Activated naive CD4-positive, alpha-beta T cell treated with anti-CD3 and anti-CD28 coated beads, Interleukin-2, amount 50 U/mL, for 72 hours (primary cell): Measurements from ENCODE around the gene CDH2. TPM values are rescaled to one million over a fixed set of nuclear protein-coding genes. Genes with fewer than 3 reads are reported as not detected.
"Not testable (repeated sequence)": the region's sequence is repeated elsewhere in the genome, so short reads cannot be mapped to it uniquely, and the experiment has no call there.

Experiments
- ATAC-seq, 2 donors: fragments of 150-1000 bp; cut with Tn5 transposase; 2 replicates each; pipeline ENCODE4 v1.10.0; 2021; ENCODE audit warnings: mild to moderate bottlenecking in 2 of 2, moderate library complexity in 2 of 2
- DNase-seq, 2 donors: peaks; one replicate each; pipeline ENCODE4 v3.0.0; 2021 to 2022; ENCODE audit warnings: low spot score in 2 of 2
- H3K27ac Mint-ChIP-seq, 2 donors: one replicate each; pipeline ENCODE4 v1.8.0; 2022; ENCODE audit warnings: mild to moderate bottlenecking in 2 of 2, mixed read lengths in 2 of 2
- H3K36me3 Mint-ChIP-seq, 2 donors: one replicate each; pipeline ENCODE4 v1.8.0; 2022; ENCODE audit warnings: mixed read lengths in 2 of 2
- H3K9me3 Mint-ChIP-seq, 2 donors: one replicate each; pipeline ENCODE4 v1.8.0; 2022; ENCODE audit warnings: mixed read lengths in 2 of 2
- total RNA-seq, 2 donors: library from RNA; stranded (reverse); gene quantifications; one replicate each; pipeline ENCODE4 v1.2.3, GENCODE V29; 2022

The CDH2 gene
- total RNA-seq, 2 donors from 2014 or later, result 0.05 to 0.23 TPM

DNA sequence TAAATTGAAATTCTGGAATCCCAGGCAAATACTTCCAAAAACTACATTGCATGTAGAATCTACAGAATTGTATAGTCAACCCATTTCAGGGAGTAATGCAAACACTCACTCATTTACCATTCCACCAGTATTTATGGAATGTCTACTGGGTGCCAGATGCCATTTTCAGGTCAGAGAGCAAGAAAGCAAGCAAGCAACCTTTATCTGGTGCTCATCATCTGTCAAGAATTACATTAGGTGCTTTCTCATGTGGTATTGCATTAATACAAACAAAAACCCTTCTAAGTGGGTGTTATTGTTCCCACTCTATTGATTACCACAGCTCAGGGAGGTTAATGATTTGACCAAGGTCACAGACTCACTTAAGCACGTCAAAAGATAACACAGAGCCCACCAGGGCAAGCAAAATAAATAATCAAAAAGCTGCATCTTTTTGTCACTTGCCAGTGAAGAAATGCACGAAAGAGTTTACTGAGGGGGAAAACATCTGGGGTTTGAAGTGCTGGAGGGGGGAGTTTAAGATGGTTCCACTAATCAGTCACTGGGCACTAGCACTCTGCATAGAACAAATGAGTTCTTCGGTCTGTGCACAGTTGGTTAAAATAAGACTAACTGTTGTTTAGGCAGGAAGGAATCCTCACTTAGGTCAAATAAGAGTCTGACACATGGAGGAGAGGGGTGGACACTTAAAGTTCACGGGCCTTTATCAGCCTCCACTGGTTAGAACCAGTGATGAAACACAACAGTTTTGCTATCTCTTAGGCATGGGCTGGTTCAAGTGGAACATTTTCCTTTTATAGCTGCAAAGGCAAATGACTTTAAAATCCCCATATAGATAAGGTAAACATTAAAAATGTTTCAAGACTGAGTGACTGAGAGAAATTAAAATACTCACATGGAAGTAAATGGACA, 208.8 kb downstream of the CDH2 start:
- ATAC-seq (no peak), DNase-seq (no peak)
- no peak overlapping the region for H3K27ac Mint-ChIP-seq
- peaks cover 12% of the 10 kb centered on the region in 2 donors for H3K9me3 Mint-ChIP-seq
- no peaks in the 10 kb centered on the region for H3K36me3 Mint-ChIP-seq

GRCh38 chr18:27966881-27967280, 210.0 kb downstream of the CDH2 start:
- DNase-seq, result no peak
- Mint-ChIP-seq H3K27ac (no peak overlapping the region), H3K36me3 (no peaks in the 10 kb centered on the region), H3K9me3 (peaks cover 12% of the 10 kb centered on the region in 2 donors)
- no peak for ATAC-seq

GRCh38 chr18:27964811-27965210, 212.1 kb downstream of the CDH2 start:
- no peak for DNase-seq
- H3K36me3 Mint-ChIP-seq, result no peaks in the 10 kb centered on the region
- no peak overlapping the region for H3K27ac Mint-ChIP-seq
- no peak for ATAC-seq
- peaks cover 19 to 23% of the 10 kb centered on the region in 2 donors for H3K9me3 Mint-ChIP-seq

GRCh38 chr18:27959101-27959500, 217.8 kb downstream of the CDH2 start:
- Mint-ChIP-seq H3K9me3 (peaks cover 8 to 17% of the 10 kb centered on the region in 2 donors), H3K36me3 (no peaks in the 10 kb centered on the region)
- DNase-seq, result no peak

GRCh38 chr18:27956001-27956640, 220.8 kb downstream of the CDH2 start:
- no peak overlapping the region for H3K27ac Mint-ChIP-seq
- no peaks in the 10 kb centered on the region for H3K36me3 Mint-ChIP-seq
- ATAC-seq, result no peak
- DNase-seq, result no peak
- H3K9me3 Mint-ChIP-seq, result peaks cover 11 to 14% of the 10 kb centered on the region in 2 donors

More at GRCh38 chr18:27959101-27959500, 217.8 kb downstream of the CDH2 start:
- H3K27ac Mint-ChIP-seq, result no peak overlapping the region
- ATAC-seq, result no peak

GRCh38 chr18:27954226-27954625, 222.7 kb downstream of the CDH2 start:
- no peak for ATAC-seq
- Mint-ChIP-seq H3K36me3 (no peaks in the 10 kb centered on the region), H3K27ac (no peak overlapping the region), H3K9me3 (peaks cover 3 to 7% of the 10 kb centered on the region in 2 donors)
- DNase-seq, result no peak

DNA sequence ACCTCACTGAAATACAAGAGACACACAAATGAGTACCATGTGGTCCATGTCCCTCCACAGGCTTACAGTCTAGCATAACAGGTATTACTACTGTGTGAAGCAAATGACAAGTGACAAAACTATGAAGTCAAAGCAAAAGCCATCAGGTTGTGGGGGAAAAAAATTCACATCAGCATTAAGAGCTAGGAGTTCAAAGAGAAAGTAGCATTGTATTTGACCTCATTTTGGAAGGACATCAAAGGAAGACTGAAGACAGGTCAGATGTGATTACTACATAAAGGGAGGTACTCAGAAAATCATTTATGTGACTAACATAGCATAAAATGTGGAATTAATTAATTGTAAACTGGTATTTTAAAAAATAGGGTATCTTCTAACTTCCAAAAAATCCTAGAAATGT, 224.2 kb downstream of the CDH2 start:
- no peak for ATAC-seq
- DNase-seq, result no peak
- Mint-ChIP-seq H3K9me3 (peaks cover 3 to 7% of the 10 kb centered on the region in 2 donors), H3K27ac (no peak overlapping the region), H3K36me3 (no peaks in the 10 kb centered on the region)

- Mint-ChIP-seq H3K36me3 (no peaks in the 10 kb centered on the region), H3K9me3 (peaks cover 0 to 3% of the 10 kb centered on the region in 2 donors), H3K27ac (no peak overlapping the region)
- DNase-seq (no peak), ATAC-seq (no peak)
Observed at GRCh38 chr18:27950648-27951228, 226.2 kb downstream of the CDH2 start.

- Mint-ChIP-seq H3K27ac (no peak overlapping the region), H3K9me3 (peaks cover 0 to 8% of the 10 kb centered on the region in 2 donors), H3K36me3 (no peaks in the 10 kb centered on the region)
- DNase-seq, result no peak
- no peak for ATAC-seq
Observed at GRCh38 chr18:27948986-27949385, 227.9 kb downstream of the CDH2 start.

DNA sequence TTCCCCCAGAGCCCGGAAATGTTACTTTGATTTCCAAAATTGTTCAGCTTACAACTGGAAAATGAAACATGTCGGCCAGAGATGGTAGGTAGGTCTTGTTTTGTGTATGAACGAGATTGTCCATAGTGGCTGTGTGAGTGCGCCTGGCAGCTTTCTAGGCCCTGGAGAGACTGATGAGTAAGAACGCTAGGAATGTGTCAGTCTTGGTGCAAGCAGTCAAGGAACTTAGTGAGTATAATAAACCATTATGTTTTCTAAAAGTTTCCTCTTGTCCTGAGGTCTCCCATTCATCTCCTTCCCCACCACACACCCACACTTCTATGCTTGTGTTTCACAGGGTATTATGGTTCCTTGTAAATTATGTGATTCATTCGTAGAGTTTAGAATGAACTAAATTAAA, 234.2 kb downstream of the CDH2 start:
- no peak overlapping the region for H3K27ac Mint-ChIP-seq
- ATAC-seq, result no peak
- H3K9me3 Mint-ChIP-seq, result peaks cover 9 to 14% of the 10 kb centered on the region in 2 donors
- no peaks in the 10 kb centered on the region for H3K36me3 Mint-ChIP-seq
- no peak for DNase-seq

- Mint-ChIP-seq H3K9me3 (peaks cover 6 to 17% of the 10 kb centered on the region in 2 donors), H3K36me3 (no peaks in the 10 kb centered on the region), H3K27ac (no peak overlapping the region)
- no peak for ATAC-seq
- no peak for DNase-seq
Observed at GRCh38 chr18:27931535-27931934, 245.4 kb downstream of the CDH2 start.

GRCh38 chr18:27922780-27923179, 254.2 kb downstream of the CDH2 start:
- ATAC-seq (no peak), DNase-seq (no peak)
- no peaks in the 10 kb centered on the region for H3K36me3 Mint-ChIP-seq
- peaks cover 0 to 5% of the 10 kb centered on the region in 2 donors for H3K9me3 Mint-ChIP-seq
- H3K27ac Mint-ChIP-seq, result no peak overlapping the region

- no peak for DNase-seq
- Mint-ChIP-seq H3K9me3 (peaks cover 5 to 9% of the 10 kb centered on the region in 2 donors), H3K36me3 (no peaks in the 10 kb centered on the region), H3K27ac (no peak overlapping the region)
- ATAC-seq, result no peak
Observed at GRCh38 chr18:27921904-27922751, 254.8 kb downstream of the CDH2 start.

- Mint-ChIP-seq H3K27ac (no peak overlapping the region), H3K9me3 (peaks cover 7 to 11% of the 10 kb centered on the region in 2 donors), H3K36me3 (no peaks in the 10 kb centered on the region)
- no peak for ATAC-seq
- DNase-seq, result no peak
Observed at GRCh38 chr18:27921392-27921791, 255.5 kb downstream of the CDH2 start.

DNA sequence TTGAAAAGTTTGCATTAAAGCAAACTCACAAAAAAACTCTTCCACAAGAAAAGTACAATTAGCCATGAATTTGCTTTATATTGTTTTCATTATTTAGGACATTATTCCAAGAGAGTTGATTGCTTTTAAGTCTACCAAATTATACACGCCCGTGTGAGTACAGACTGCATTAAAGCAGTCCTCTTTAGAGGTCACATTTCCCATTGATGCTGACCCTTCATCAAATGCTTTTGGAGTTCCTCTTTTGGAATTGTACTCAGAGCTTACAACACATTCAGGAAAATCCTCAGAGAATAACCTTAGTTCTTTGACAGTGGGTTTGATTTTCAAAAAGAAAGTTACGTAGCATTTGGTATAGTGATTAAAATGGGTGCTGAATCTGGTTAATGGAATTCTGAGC, 256.1 kb downstream of the CDH2 start:
- H3K27ac Mint-ChIP-seq, result no peak overlapping the region
- H3K9me3 Mint-ChIP-seq, result peaks cover 7 to 11% of the 10 kb centered on the region in 2 donors
- DNase-seq (no peak), ATAC-seq (no peak)
- H3K36me3 Mint-ChIP-seq, result no peaks in the 10 kb centered on the region

GRCh38 chr18:27906189-27906588, 270.7 kb downstream of the CDH2 start:
- not testable (repeated sequence) for DNase-seq, ATAC-seq, H3K27ac Mint-ChIP-seq
- Mint-ChIP-seq H3K9me3 (peaks cover 22 to 33% of the 10 kb centered on the region in 2 donors), H3K36me3 (peaks cover 0 to 16% of the 10 kb centered on the region in 2 donors)
